ENCODE data around the gene CKMT2. TPM values are rescaled to one million over a fixed set of nuclear protein-coding genes. Genes with fewer than 3 reads are reported as not detected.
A peak's percentile ranks its signal among the peaks of the same experiment; 100 is the strongest.

CKMT2 gene
- total and polyA plus RNA-seq, 2 of the 8 experiments (the other 6 are each of a cell fraction or from before 2014, with no cell fraction given), result 2.4 to 5.0 TPM

- WGBS, 2 experiments (ENCODE audit: extremely low coverage in 1 of 2, insufficient coverage in 1 of 2, insufficient read length in 1 of 2, insufficient replicate concordance in 2 of 2, low coverage in 1 of 2, low lambda C conversion rate in 2 of 2, missing lambda C conversion rate in 1 of 2), result 80% methylated on average over 12 of the region's 12 CpGs; no CpG with 5 or more reads in 1 of the 2 experiments
- ChIA-PET CTCF (ENCODE audit: partially characterized antibody) (interaction anchor here (0.6 to 4.5 kb wide), 7 partner anchors 11 to 68 kb away, joined by 3 to 19 read pairs (median 5); partner anchors contain the start of gene ZCCHC9), POLR2A (ENCODE audit: partially characterized antibody) (interaction anchor here (0.7 to 3.3 kb wide), 9 partner anchors 8 to 69 kb away, joined by 3 to 18 read pairs (median 4); partner anchors contain the start of gene ZCCHC9)
- Histone ChIP-seq H3K36me3 (ENCODE audit: control insufficient read depth in 2 of 4, insufficient read depth in 4 of 4, low read length in 3 of 4) (peaks cover 0 to 2% (median under 1%) of the 10 kb centered on the region in 4 experiments; a peak in 2 of 8 replicates), H3K79me2 (ENCODE audit: control insufficient read depth in 1 of 2, insufficient read depth in 2 of 2, low read length in 2 of 2) (no peaks in the 10 kb centered on the region), H4K20me1 (replicated peaks in 1 of 2; ENCODE audit: control insufficient read depth in 1 of 2, insufficient read depth in 2 of 2, low read length in 2 of 2) (no peaks in the 10 kb centered on the region), H3K4me2 (ENCODE audit: insufficient read depth in 1 of 2, low read depth in 2 of 2, low read length in 2 of 2) (peak overlapping the region; percentile 60 to 71; a peak in 3 of 4 replicates), H3K79me1 (ENCODE audit: low read depth, low read length) (no peaks in the 10 kb centered on the region; the same call in 1 of the 2 replicates), H3K4me1 (replicated peaks in 1 of 4; ENCODE audit: control insufficient read depth in 3 of 4, insufficient read depth in 4 of 4, low read length in 3 of 4) (peaks cover 3 to 15% (median 5%) of the 10 kb centered on the region in 4 experiments), H2AK5ac (ENCODE audit: low read depth, low read length) (no peak overlapping the region), H3K4me3 (ENCODE audit: extremely low read depth in 1 of 4, insufficient read depth in 2 of 4, low read depth in 3 of 4, low read length in 4 of 4) (peak overlapping the region in 2 of 4 experiments; percentile 53 to 61; a peak in 4 of 8 replicates), H3K56ac (replicated peaks; ENCODE audit: insufficient read length, low read depth, low read length) (no peak overlapping the region), H3K4ac (replicated peaks; ENCODE audit: insufficient read length, low read depth, low read length) (no peak overlapping the region), H3K9me3 (ENCODE audit: insufficient read depth in 2 of 2, low read depth in 1 of 2, low read length in 1 of 2) (no peaks in the 10 kb centered on the region), H2BK120ac (replicated peaks; ENCODE audit: low read depth, low read length) (no peak overlapping the region), H4K5ac (ENCODE audit: insufficient read length, low read depth, low read length) (peak overlapping the region; percentile 3), H2BK5ac (ENCODE audit: low read depth, low read length) (no peak overlapping the region), H4K91ac (replicated peaks; ENCODE audit: insufficient read length, low read length) (peak overlapping the region; percentile 5), H2AFZ (ENCODE audit: low read length) (peak overlapping the region; percentile 63), H3K23ac (ENCODE audit: insufficient read length) (no peak overlapping the region), H3K18ac (ENCODE audit: extremely low read depth, low read length) (no peak overlapping the region; the same call in 1 of the 2 replicates), H4K8ac (ENCODE audit: extremely low read depth, insufficient read depth, low read length) (peak overlapping the region; percentile 81; the same call in 1 of the 2 replicates), H2BK20ac (ENCODE audit: low read length) (no peak overlapping the region), H3K23me2 (ENCODE audit: low read depth, low read length) (peaks cover 2% of the 10 kb centered on the region; the same call in 1 of the 2 replicates), H3K9ac (replicated peaks in 1 of 4; ENCODE audit: extremely low read depth in 1 of 4, low read depth in 3 of 4, low read length in 3 of 4) (peak overlapping the region in 1 of 4 experiments; percentile 9; a peak in 1 of 7 replicates), H2BK12ac (ENCODE audit: low read depth, low read length) (no peak overlapping the region; the same call in 1 of the 2 replicates), H3K14ac (ENCODE audit: insufficient read length) (no peak overlapping the region), H2BK15ac (ENCODE audit: low read length) (no peak overlapping the region), H3K27ac (ENCODE audit: low read depth, low read length) (no peak overlapping the region), H3K27me3 (replicated peaks in 1 of 4; ENCODE audit: control insufficient read depth in 3 of 4, extremely low read depth in 1 of 4, insufficient read depth in 3 of 4, low read length in 3 of 4) (no peaks in the 10 kb centered on the region)
- FAIRE-seq, result no peak
- no peak for TF ChIP-seq TCF12 (IDR thresholded peaks at IDR 0.05; ENCODE audit: low read depth, low read length)
- no peak for TF ChIP-seq ATF2 (IDR thresholded peaks at IDR 0.05; ENCODE audit: low read length)
- no peak for TF ChIP-seq SP4 (IDR thresholded peaks at IDR 0.05; ENCODE audit: low read length)
- peak in 1 of 2 experiments; percentile 53 for DNase-seq (ENCODE audit: low read depth in 1 of 2, low spot score in 2 of 2)
These were observed 550 bp upstream of the CKMT2 start for GRCh38 chr5:81232464-81233079.

All from H1 (cell line).